ENCODE measurements around the gene S1PR1.
A peak's percentile ranks its signal among the peaks of the same experiment; 100 is the strongest.
"Not testable (repeated sequence)": the region's sequence is repeated elsewhere in the genome, so short reads cannot be mapped to it uniquely, and the experiment has no call there.

Gene S1PR1

GRCh38 chr1:101236516-101237228 is at the start of gene S1PR1:
Gene S1PR1, plus strand, starts transcription at chr1:101237019. Its CDS starts 1,966 bp downstream, at chr1:101238985.
- peak; percentile 15 to 72 (median 45) for DNase-seq

GRCh38 chr1:101187297-101187696 is 49.5 kb upstream of the S1PR1 start:
- DNase-seq, result no peak

- DNase-seq, result no peak
Measured at GRCh38 chr1:101188331-101188730, 48.5 kb upstream of the S1PR1 start.

GRCh38 chr1:101188968-101189367 is 47.9 kb upstream of the S1PR1 start:
- DNase-seq, result not testable (repeated sequence)

GRCh38 chr1:101190441-101190840 is 46.4 kb upstream of the S1PR1 start:
- no peak for DNase-seq

GRCh38 chr1:101191049-101191448 is 45.8 kb upstream of the S1PR1 start:
- DNase-seq, result no peak

- no peak for DNase-seq
Measured at GRCh38 chr1:101193733-101194169, 43.1 kb upstream of the S1PR1 start.

GRCh38 chr1:101194746-101195145 is 42.1 kb upstream of the S1PR1 start:
- DNase-seq, result no peak

GRCh38 chr1:101196668-101197067 is 40.2 kb upstream of the S1PR1 start:
- no peak for DNase-seq

- DNase-seq, result no peak
Measured at GRCh38 chr1:101198842-101199636, 37.8 kb upstream of the S1PR1 start.

GRCh38 chr1:101199637-101199982 is 37.2 kb upstream of the S1PR1 start:
- no peak for DNase-seq

GRCh38 chr1:101200513-101200912 is 36.3 kb upstream of the S1PR1 start:
- DNase-seq, result no peak

- DNase-seq, result no peak
Measured at GRCh38 chr1:101203820-101204540, 32.8 kb upstream of the S1PR1 start.

GRCh38 chr1:101205457-101205856 is 31.4 kb upstream of the S1PR1 start:
- DNase-seq, result no peak

- not testable (repeated sequence) for DNase-seq
Measured at GRCh38 chr1:101206139-101206538, 30.7 kb upstream of the S1PR1 start.

GRCh38 chr1:101207271-101207670 is 29.5 kb upstream of the S1PR1 start:
- DNase-seq, result not testable (repeated sequence)

- no peak for DNase-seq
Measured at GRCh38 chr1:101207891-101208290, 28.9 kb upstream of the S1PR1 start.

- no peak for DNase-seq
Measured at GRCh38 chr1:101215363-101216011, 21.3 kb upstream of the S1PR1 start.

GRCh38 chr1:101216623-101217022 is 20.2 kb upstream of the S1PR1 start:
- DNase-seq, result no peak

GRCh38 chr1:101217148-101217547 is 19.7 kb upstream of the S1PR1 start:
- DNase-seq, result no peak

GRCh38 chr1:101218968-101219367 is 17.9 kb upstream of the S1PR1 start:
- not testable (repeated sequence) for DNase-seq

GRCh38 chr1:101219924-101220870 is 16.6 kb upstream of the S1PR1 start:
- DNase-seq, result no peak

Measured in activated naive CD4-positive, alpha-beta T cell (primary cell).